SJCRH30 (cell line): ENCODE measurements around the gene UTRN. TPM values are rescaled to one million over a fixed set of nuclear protein-coding genes. Genes with fewer than 3 reads are reported as not detected.

Experiments
- DNase-seq, 2 experiments: peaks; one replicate each; pipeline ENCODE4 v3.0.0-alpha.2; 2015 to 2020
- H3K27ac ChIP-seq: fragments of 250-450 bp; sonication (Bioruptor Pico); 2 replicates; pipeline ENCODE4 v1.5.1; 2020; ENCODE audit warnings: mild to moderate bottlenecking, moderate library complexity
- H3K27me3 ChIP-seq: fragments of 250-450 bp; sonication (Bioruptor Pico); 2 replicates; pipeline ENCODE4 v1.5.1; 2020; ENCODE audit warnings: mild to moderate bottlenecking, moderate library complexity
- H3K36me3 ChIP-seq: fragments of 250-450 bp; sonication (Bioruptor Pico); 2 replicates; pipeline ENCODE4 v1.5.1; 2020; ENCODE audit warnings: mild to moderate bottlenecking, moderate library complexity
- H3K4me1 ChIP-seq: fragments of 250-450 bp; sonication (Bioruptor Pico); 2 replicates; pipeline ENCODE4 v1.5.1; 2020; ENCODE audit warnings: mild to moderate bottlenecking, moderate library complexity
- H3K4me3 ChIP-seq: fragments of 250-450 bp; sonication (Bioruptor Pico); 2 replicates; pipeline ENCODE4 v1.5.1; 2020; ENCODE audit warnings: mild to moderate bottlenecking, moderate library complexity
- H3K9me3 ChIP-seq: fragments of 250-450 bp; sonication (Bioruptor Pico); replicated peaks from 2 replicates; pipeline ENCODE4 v1.5.1; 2020; ENCODE audit warnings: mild to moderate bottlenecking, moderate library complexity
- total RNA-seq: library from RNA; depleted of rRNA; stranded (reverse); fragments of >200 nt; shearing (Covaris generic); gene quantifications from 2 replicates; pipeline ENCODE4 v1.2.3, GENCODE V29; 2014

UTRN gene
- total RNA-seq, 1 experiment from 2014 or later: 74.7 TPM

DNA sequence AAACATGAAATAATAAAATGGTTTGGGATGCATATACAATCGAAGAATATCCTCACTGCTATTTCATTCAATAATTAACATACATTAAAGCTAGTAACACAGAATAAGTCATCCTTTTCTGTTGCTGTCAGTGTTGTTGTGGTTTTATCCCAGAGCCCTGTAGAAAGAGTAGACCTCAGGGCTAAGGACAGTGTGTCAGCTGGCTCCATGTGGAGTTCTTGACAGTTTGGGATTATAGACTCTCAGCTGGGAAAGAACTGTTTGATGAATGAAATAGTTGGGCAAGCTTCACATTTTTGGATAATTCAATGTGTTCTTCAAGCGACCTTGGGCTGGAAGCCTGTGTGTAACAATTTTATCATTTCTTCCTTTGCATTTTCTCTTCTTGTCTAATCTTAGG lies 10.1 kb downstream of the UTRN start:
- Histone ChIP-seq H3K27ac (no peak overlapping the region), H3K4me1 (peaks cover 9% of the 10 kb centered on the region), H3K9me3 (no peaks in the 10 kb centered on the region; the same call in none of the 2 replicates), H3K27me3 (no peaks in the 10 kb centered on the region), H3K4me3 (no peak overlapping the region), H3K36me3 (peaks cover 34% of the 10 kb centered on the region)
- DNase-seq: no peak

GRCh38 chr6:144295981-144296767 lies 11.0 kb downstream of the UTRN start:
- Histone ChIP-seq H3K4me3 (no peak overlapping the region), H3K36me3 (peaks cover 34% of the 10 kb centered on the region), H3K4me1 (peaks cover 9% of the 10 kb centered on the region), H3K9me3 (no peaks in the 10 kb centered on the region; the same call in none of the 2 replicates), H3K27ac (no peak overlapping the region), H3K27me3 (no peaks in the 10 kb centered on the region)
- DNase-seq: no peak

DNA sequence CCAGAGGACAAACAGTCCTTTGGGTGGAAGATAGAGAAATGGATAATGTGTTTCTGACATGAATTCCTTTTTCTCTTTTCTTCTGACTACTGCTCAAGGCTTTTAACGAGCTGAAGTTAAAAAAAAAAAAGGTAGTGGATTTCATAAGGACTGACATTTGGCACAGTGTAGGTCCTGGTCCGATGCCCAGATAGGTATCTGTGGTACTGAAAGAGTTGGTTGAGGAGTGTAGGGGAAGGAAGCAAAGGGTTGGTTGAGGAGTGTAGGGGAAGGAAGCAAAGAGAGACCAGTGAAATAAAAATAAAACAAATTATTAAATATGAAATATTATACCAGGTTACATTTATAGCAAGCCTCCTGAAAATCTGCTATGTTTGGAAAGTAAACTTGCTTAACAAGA lies 11.8 kb downstream of the UTRN start:
- no peaks in the 10 kb centered on the region for H3K27me3 ChIP-seq
- H3K9me3 ChIP-seq: no peaks in the 10 kb centered on the region; the same call in none of the 2 replicates
- no peak overlapping the region for H3K27ac ChIP-seq
- no peak for DNase-seq
- peaks cover 36% of the 10 kb centered on the region for H3K36me3 ChIP-seq
- peaks cover 9% of the 10 kb centered on the region for H3K4me1 ChIP-seq
- no peak overlapping the region for H3K4me3 ChIP-seq

GRCh38 chr6:144297511-144298100 lies 12.5 kb downstream of the UTRN start:
- Histone ChIP-seq H3K4me1 (peaks cover 9% of the 10 kb centered on the region), H3K27ac (no peak overlapping the region), H3K4me3 (no peak overlapping the region), H3K9me3 (no peaks in the 10 kb centered on the region; the same call in none of the 2 replicates), H3K27me3 (no peaks in the 10 kb centered on the region), H3K36me3 (peaks cover 31% of the 10 kb centered on the region)
- no peak for DNase-seq

DNA sequence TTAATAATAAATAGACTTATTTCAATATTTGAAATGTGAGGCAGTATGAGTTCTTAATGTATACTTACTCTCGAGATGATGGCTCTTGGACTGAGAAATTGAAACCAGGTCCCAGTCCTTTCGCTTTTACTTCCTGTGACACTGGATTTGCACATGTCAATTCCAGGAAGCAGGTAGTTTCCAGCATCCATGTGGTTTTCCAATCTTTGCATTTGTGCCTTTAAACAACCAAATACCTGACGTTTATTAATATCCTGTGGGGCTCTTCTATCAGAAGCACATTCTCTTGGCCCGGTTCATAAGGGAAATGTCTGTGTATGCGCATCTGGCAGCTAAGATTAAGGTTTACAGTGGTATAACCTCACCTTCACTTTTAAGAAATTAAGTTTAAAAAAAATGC lies 13.1 kb downstream of the UTRN start:
- Histone ChIP-seq H3K36me3 (peaks cover 27% of the 10 kb centered on the region), H3K27ac (no peak overlapping the region), H3K27me3 (no peaks in the 10 kb centered on the region), H3K9me3 (no peaks in the 10 kb centered on the region; the same call in none of the 2 replicates), H3K4me3 (no peak overlapping the region), H3K4me1 (peaks cover 9% of the 10 kb centered on the region)
- no peak for DNase-seq

DNA sequence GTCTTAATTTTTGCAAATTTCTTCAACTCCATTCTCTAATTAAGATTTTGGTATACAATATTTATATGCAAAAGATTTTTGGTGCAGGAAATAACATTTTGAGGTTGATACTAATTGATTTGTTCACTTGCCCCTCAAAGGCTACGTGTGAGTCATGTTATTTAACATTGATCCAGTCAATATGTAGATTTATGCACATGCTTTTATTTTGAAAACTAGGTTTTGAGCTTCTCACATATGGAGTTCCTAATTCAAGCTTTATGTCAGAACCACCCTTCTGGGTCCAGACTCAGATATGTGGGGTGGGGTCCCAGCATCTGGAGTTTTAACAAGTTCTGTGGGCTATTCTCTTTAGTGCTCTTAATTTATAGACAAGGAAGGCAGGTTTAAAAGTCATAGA lies 13.8 kb downstream of the UTRN start:
- Histone ChIP-seq H3K27ac (no peak overlapping the region), H3K9me3 (no peaks in the 10 kb centered on the region; the same call in none of the 2 replicates), H3K4me1 (peaks cover 6% of the 10 kb centered on the region), H3K36me3 (peaks cover 27% of the 10 kb centered on the region), H3K4me3 (no peak overlapping the region), H3K27me3 (no peaks in the 10 kb centered on the region)
- DNase-seq: no peak

- H3K27me3 ChIP-seq: no peaks in the 10 kb centered on the region
- no peak overlapping the region for H3K27ac ChIP-seq
- no peak for DNase-seq
Observed at GRCh38 chr6:144302701-144303372, 17.7 kb downstream of the UTRN start.

DNA sequence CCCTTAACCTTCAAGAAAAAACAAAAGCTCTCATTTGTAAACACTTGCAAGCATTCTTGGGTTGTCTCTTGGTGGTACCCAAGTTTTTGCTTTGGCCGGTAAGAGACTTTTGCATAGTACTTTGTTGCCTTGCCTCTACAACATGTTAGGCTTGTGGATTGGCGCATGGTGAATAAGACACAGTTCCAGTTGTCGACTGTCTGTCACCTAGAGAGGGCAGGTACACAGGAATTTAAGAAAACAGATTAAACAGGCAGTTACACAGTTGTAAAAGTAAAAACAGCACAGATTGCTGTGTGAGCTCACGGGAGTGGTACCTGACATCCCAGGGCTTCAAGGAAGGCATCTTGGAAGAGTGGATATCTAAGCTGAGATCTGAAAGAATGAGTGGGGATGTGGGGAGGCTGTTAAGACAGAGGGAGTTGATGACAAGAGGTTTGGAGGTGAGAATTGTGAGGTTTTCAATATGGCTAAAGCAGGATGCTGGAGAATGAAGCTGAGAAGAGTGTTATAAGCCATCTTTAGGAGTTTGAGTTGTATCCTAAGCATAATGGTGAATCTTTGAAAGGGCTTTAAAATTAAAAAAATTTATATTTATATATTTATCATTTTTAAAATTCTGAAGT lies 19.2 kb downstream of the UTRN start:
- Histone ChIP-seq H3K36me3 (peaks cover 18% of the 10 kb centered on the region; the same call in 1 of the 2 replicates), H3K4me1 (0 out of 2 replicates have a peak, but pooled peaks cover 3% of the 10 kb centered on the region), H3K27me3 (no peaks in the 10 kb centered on the region), H3K9me3 (no peaks in the 10 kb centered on the region), H3K4me3 (no peak overlapping the region), H3K27ac (no peak overlapping the region)
- no peak for DNase-seq

More at GRCh38 chr6:144302701-144303372, 17.7 kb downstream of the UTRN start:
- H3K4me1 ChIP-seq: 0 out of 2 replicates have a peak, but pooled peaks cover 3% of the 10 kb centered on the region
- H3K4me3 ChIP-seq: no peak overlapping the region
- H3K36me3 ChIP-seq: peaks cover 14% of the 10 kb centered on the region
- H3K9me3 ChIP-seq: no peaks in the 10 kb centered on the region

DNA sequence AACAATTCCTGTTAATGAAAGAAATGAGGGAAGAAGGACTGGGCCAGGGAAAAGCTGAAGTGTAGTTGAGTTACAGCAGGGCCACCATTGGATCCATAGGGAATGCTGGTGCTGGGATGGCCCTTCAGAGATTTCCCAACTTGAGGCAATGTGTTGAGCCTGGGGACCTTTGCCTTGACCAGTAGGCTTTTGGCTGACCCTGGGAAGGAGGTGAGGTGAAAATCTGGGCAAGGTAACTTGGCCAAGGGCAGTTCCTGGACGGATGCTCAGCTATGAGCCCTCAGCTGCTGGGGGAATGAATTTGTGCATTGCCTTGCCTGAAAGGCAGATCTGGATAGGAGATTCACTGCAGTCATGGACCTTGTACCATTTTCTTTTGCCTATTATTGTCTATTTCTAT lies 20.4 kb downstream of the UTRN start:
- H3K4me3 ChIP-seq: no peak overlapping the region
- no peak for DNase-seq
- H3K27me3 ChIP-seq: no peaks in the 10 kb centered on the region
- H3K9me3 ChIP-seq: no peaks in the 10 kb centered on the region
- no peak overlapping the region for H3K27ac ChIP-seq
- peaks cover 18% of the 10 kb centered on the region; the same call in 1 of the 2 replicates for H3K36me3 ChIP-seq
- H3K4me1 ChIP-seq: 0 out of 2 replicates have a peak, but pooled peaks cover 3% of the 10 kb centered on the region

DNA sequence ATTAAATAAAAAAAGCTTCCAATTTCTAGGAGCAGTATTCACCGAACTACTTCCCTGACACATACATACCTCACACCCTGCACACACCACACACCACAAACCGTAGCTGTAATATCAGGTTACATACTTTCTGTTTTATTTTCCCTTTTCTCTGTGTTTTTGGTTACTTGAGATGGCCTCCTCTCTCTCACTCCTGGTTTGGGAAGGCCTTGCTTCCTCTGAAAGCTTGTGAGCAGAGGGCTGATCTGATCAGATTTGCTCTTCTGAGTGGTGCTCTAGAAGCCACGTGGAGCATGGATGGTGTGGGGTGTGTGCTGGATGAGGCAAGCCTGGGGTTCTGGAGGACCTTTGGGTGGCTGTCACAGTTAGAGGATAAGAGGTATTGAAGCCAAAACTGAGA lies 20.9 kb downstream of the UTRN start:
- Histone ChIP-seq H3K9me3 (no peaks in the 10 kb centered on the region), H3K27ac (no peak overlapping the region), H3K4me1 (0 out of 2 replicates have a peak, but pooled peaks cover 3% of the 10 kb centered on the region), H3K27me3 (no peaks in the 10 kb centered on the region), H3K4me3 (no peak overlapping the region), H3K36me3 (peaks cover 18% of the 10 kb centered on the region; the same call in 1 of the 2 replicates)
- peak in 1 of 2 experiments; percentile 17 for DNase-seq

DNA sequence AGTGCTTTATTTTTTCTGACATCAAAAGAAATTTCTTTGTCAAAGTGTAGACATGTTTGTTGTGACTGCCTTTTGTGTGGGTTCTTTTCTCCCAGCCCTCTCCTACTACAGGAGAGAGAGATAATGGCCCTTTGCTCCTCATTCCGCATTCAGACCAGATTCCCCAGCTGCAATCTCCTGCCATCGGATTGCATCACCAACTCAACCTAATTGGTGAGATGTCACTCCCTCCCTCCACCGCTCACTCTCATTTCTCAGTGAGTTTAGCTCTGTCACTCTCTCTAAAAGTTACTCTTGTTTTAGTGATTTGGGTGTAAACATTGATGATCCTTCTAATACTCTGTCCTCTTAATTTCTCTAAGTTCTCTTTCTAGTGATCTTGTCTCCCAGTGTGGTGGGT lies 22.7 kb downstream of the UTRN start:
- Histone ChIP-seq H3K4me3 (no peak overlapping the region), H3K4me1 (0 out of 2 replicates have a peak, but pooled peaks cover 3% of the 10 kb centered on the region), H3K27me3 (no peaks in the 10 kb centered on the region), H3K9me3 (no peaks in the 10 kb centered on the region), H3K27ac (no peak overlapping the region), H3K36me3 (peaks cover 12% of the 10 kb centered on the region; the same call in 1 of the 2 replicates)
- DNase-seq: no peak

GRCh38 chr6:144310765-144311164 lies 25.6 kb downstream of the UTRN start:
- H3K36me3 ChIP-seq: peaks cover 12% of the 10 kb centered on the region; the same call in 1 of the 2 replicates
- no peaks in the 10 kb centered on the region for H3K27me3 ChIP-seq
- no peak for DNase-seq
- no peak overlapping the region for H3K27ac ChIP-seq
- H3K4me1 ChIP-seq: 0 out of 2 replicates have a peak, but pooled peaks cover 3% of the 10 kb centered on the region
- no peak overlapping the region for H3K4me3 ChIP-seq
- no peaks in the 10 kb centered on the region for H3K9me3 ChIP-seq

GRCh38 chr6:144311361-144311760 lies 26.2 kb downstream of the UTRN start:
- Histone ChIP-seq H3K4me3 (no peak overlapping the region), H3K27ac (no peak overlapping the region), H3K4me1 (no peaks in the 10 kb centered on the region), H3K9me3 (no peaks in the 10 kb centered on the region), H3K36me3 (peaks cover 12% of the 10 kb centered on the region; the same call in 1 of the 2 replicates), H3K27me3 (no peaks in the 10 kb centered on the region)
- DNase-seq: no peak

- no peaks in the 10 kb centered on the region for H3K9me3 ChIP-seq
- H3K27me3 ChIP-seq: no peaks in the 10 kb centered on the region
- H3K36me3 ChIP-seq: 0 out of 2 replicates have a peak, but pooled peaks cover 2% of the 10 kb centered on the region
- no peaks in the 10 kb centered on the region for H3K4me1 ChIP-seq
- no peak overlapping the region for H3K4me3 ChIP-seq
- no peak for DNase-seq
- H3K27ac ChIP-seq: no peak overlapping the region
Observed at GRCh38 chr6:144314003-144314485, 28.9 kb downstream of the UTRN start.
